H1 (cell line): ENCODE results near the gene POGK. TPM values are rescaled to one million over a fixed set of nuclear protein-coding genes. Genes with fewer than 3 reads are reported as not detected.

Experiments
- BACH1 ChIP-seq: IDR thresholded peaks from 2 replicates; pipeline ENCODE4 v1.6.1; 2012; ENCODE audit warnings: low read length, improper control_type of control experiment
- BRCA1 ChIP-seq: IDR thresholded peaks from 2 replicates; pipeline ENCODE4 v1.6.1; 2012; ENCODE audit warnings: low read depth, low read length, improper control_type of control experiment
- CBX8 ChIP-seq: fragments of 300-800, 300-1000 bp; sonication (generic); IDR thresholded peaks from 2 replicates; pipeline ENCODE4 v1.7.1; 2016; ENCODE audit warnings: low read depth, low read length, borderline replicate concordance
- CHD2 ChIP-seq: IDR thresholded peaks from 2 replicates; pipeline ENCODE4 v1.6.1; 2012; ENCODE audit warnings: low read length, improper control_type of control experiment
- CREB1 ChIP-seq: IDR thresholded peaks from 2 replicates; pipeline ENCODE4 v1.6.1; 2012; ENCODE audit warnings: inconsistent platforms
- CTBP2 ChIP-seq: IDR thresholded peaks from 2 replicates; pipeline ENCODE4 v1.7.0; 2011; ENCODE audit warnings: borderline replicate concordance, mild to moderate bottlenecking, moderate library complexity, mixed read lengths, low read length; ENCODE audit not compliant: insufficient read depth, insufficient read length
- EP300 ChIP-seq, 2 experiments: IDR thresholded peaks; 1 replicate in 1 of 2; 2 replicates in 1 of 2; pipeline ENCODE4 v1.6.1; 2011 to 2012; ENCODE audit warnings: low read depth in 2 of 2, low read length in 2 of 2, mild to moderate bottlenecking in 2 of 2, borderline replicate concordance in 1 of 2, inconsistent platforms in 1 of 2, moderate library complexity in 1 of 2
- HDAC2 ChIP-seq, 2 experiments: fragments of 300-600 bp in 1 of 2; sonication (generic) in 1 of 2; IDR thresholded peaks; 2 replicates each; pipeline ENCODE4 v1.6.1; 2011 to 2012; ENCODE audit warnings: low read depth in 2 of 2, low read length in 2 of 2, mild to moderate bottlenecking in 2 of 2, moderate library complexity in 2 of 2, borderline replicate concordance in 1 of 2, inconsistent platforms in 1 of 2
- HDAC6 ChIP-seq: IDR thresholded peaks from one replicate; pipeline ENCODE4 v1.7.1; 2012; ENCODE audit warnings: low read depth, mild to moderate bottlenecking, inconsistent platforms, low read length, moderate library complexity
- KDM1A ChIP-seq: fragments of 200-600, 300-600 bp; sonication (generic); IDR thresholded peaks from 2 replicates; pipeline ENCODE4 v1.7.1; 2016; ENCODE audit warnings: mild to moderate bottlenecking, low read length, borderline replicate concordance
- KDM5A ChIP-seq: fragments of 200-600 bp; IDR thresholded peaks from 2 replicates; pipeline ENCODE4 v1.7.1; 2012; ENCODE audit warnings: mild to moderate bottlenecking, low read length, inconsistent platforms, mixed read lengths
- MAX ChIP-seq: IDR thresholded peaks from 2 replicates; pipeline ENCODE4 v1.6.1; 2012; ENCODE audit warnings: inconsistent platforms
- NANOG ChIP-seq: IDR thresholded peaks from 2 replicates; pipeline ENCODE4 v1.6.1; 2011; ENCODE audit warnings: low read length, low read depth, mild to moderate bottlenecking, inconsistent platforms; ENCODE audit not compliant: insufficient read depth, poor library complexity, severe bottlenecking
- PHF8 ChIP-seq: fragments of 200-600 bp; sonication (generic); conservative IDR thresholded peaks from 2 replicates; pipeline ENCODE4 v1.7.1; 2012; ENCODE audit warnings: low read depth, mild to moderate bottlenecking, inconsistent platforms, low read length, moderate library complexity
- POLR2AphosphoS5 ChIP-seq: IDR thresholded peaks from 2 replicates; pipeline ENCODE4 v1.6.1; 2011; ENCODE audit warnings: low read depth, low read length
- RFX5 ChIP-seq: IDR thresholded peaks from 2 replicates; pipeline ENCODE4 v1.6.1; 2011; ENCODE audit warnings: low read depth, low read length, improper control_type of control experiment, borderline replicate concordance
- SIX5 ChIP-seq: IDR thresholded peaks from 2 replicates; pipeline ENCODE4 v1.6.1; 2011; ENCODE audit warnings: mild to moderate bottlenecking, low read depth, low read length
- SP4 ChIP-seq: IDR thresholded peaks from 2 replicates; pipeline ENCODE4 v1.6.1; 2012; ENCODE audit warnings: low read length, inconsistent platforms
- TAF7 ChIP-seq: optimal IDR thresholded peaks from 2 replicates; pipeline ENCODE3; 2011; ENCODE audit warnings: low read depth, mild to moderate bottlenecking, inconsistent platforms, low read length, moderate library complexity, borderline replicate concordance
- TBP ChIP-seq: IDR thresholded peaks from 2 replicates; pipeline ENCODE4 v1.6.1; 2011; ENCODE audit warnings: low read depth, low read length, improper control_type of control experiment
- TEAD4 ChIP-seq: IDR thresholded peaks from 2 replicates; pipeline ENCODE4 v1.6.1; 2012; ENCODE audit warnings: low read depth, low read length, inconsistent platforms, mixed read lengths
- USF2 ChIP-seq: IDR thresholded peaks from 2 replicates; pipeline ENCODE4 v1.6.1; 2011; ENCODE audit warnings: low read length, improper control_type of control experiment
- ZNF274 ChIP-seq: IDR thresholded peaks from 2 replicates; pipeline ENCODE4 v1.7.0; 2012; ENCODE audit warnings: low read length, borderline replicate concordance; ENCODE audit errors: extremely low read depth
- polyA plus RNA-seq, 7 experiments: library from polyadenylated mRNA; depleted of rRNA in 3 of 7; stranded (reverse) in 5 of 7; unstranded in 2 of 7; fragments of >200 nt in 5 of 7; fragments of 200-250 nt in 2 of 7; gene quantifications; 1 replicate in 5 of 7; 2 replicates in 1 of 7; 4 replicates in 1 of 7; pipeline versions ENCODE4 v1.2.1 to v1.2.3, GENCODE V29; 2011 to 2013; ENCODE audit warnings: missing spikeins in 2 of 7, mixed read lengths in 2 of 7
- total RNA-seq: library from RNA; stranded (reverse); fragmentation: NEBNext Ultra II Directional; extraction: Animal tissue kit (Norgen Biotek cat#: 25700); gene quantifications from 2 replicates; pipeline ENCODE4 v1.2.1, GENCODE V29; 2021

The POGK gene
- total and polyA plus RNA-seq, 2 of the 8 experiments (the other 6 are each of a cell fraction or from before 2014, with no cell fraction given) = 16.9 to 40.3 TPM

DNA sequence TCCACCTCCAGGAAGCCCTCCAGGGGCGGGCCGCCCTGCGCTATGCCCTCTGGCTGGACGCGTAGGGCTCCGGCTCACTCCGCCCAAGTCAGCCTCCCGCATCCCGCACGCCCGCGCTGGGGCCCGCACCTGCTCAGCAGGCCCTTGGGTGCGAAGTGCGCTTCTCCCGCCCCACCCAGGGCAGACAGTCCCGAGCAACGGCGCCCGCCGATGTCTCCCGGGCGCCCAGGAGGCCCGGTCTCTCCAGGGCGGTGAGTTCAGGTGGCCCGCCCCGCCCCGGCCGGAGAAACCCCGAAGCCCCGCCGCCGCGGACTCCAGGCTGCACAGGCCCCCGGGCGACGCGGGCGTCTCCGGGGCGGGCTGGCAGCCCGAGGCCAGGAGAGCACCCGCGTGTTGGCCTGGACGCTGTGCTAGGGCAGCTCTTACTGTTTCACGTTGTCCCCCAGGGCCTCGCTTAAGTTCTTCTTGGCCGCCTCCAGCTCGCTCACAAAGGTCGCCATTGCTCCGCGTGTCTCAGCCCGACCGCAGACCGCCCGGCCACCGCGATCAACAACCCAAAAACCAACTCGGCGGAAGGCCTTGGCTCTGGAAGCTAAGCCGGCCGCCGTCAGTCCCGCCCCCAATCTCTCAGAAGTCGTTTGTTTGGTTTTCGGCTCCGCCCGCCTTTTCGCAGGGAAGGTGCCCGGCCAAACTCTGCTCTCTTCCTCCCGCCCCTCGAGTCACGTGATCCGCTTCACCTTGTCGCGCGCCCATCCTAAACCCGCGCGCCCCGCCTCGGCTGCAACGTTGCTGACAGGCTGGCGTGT lies 36.7 kb downstream of the POGK start, which contains the start of gene TADA1 (continued):
- TF ChIP-seq PHF8 (peak; percentile 91), NANOG (no peak), POLR2AphosphoS5 (peak; percentile 76), SP4 (no peak; the same call in 1 of the 2 replicates), HDAC2 (IDR thresholded peaks at IDR 0.05; ENCODE audit: borderline replicate concordance in 1 of 2, low read depth in 2 of 2, low read length in 2 of 2) (peak in 1 of 2 experiments; percentile 70; a peak in 1 of 4 replicates), MAX (peak; percentile 82), USF2 (peak; percentile 96), BACH1 (0 out of 2 replicates have a peak, but pooled peaks have one; percentile 8), CHD2 (peak; percentile 8; the same call in 1 of the 2 replicates), SIX5 (no peak), KDM5A (no peak), TEAD4 (no peak), ZNF274 (no peak), CBX8 (no peak), KDM1A (no peak), TBP (peak; percentile 62), RFX5 (no peak), CREB1 (peak; percentile 75), CTBP2 (peak; percentile 76), HDAC6 (no peak), BRCA1 (no peak), TAF7 (no peak), EP300 (IDR thresholded peaks at IDR 0.05; ENCODE audit: borderline replicate concordance in 1 of 2, low read depth in 2 of 2, low read length in 2 of 2) (peak in 1 of 2 experiments; percentile 11; a peak in 1 of 3 replicates)
